MCF 10A (cell line): Measurements from ENCODE around the gene CCDC97. TPM values are rescaled to one million over a fixed set of nuclear protein-coding genes. Genes with fewer than 3 reads are reported as not detected.

Experiments
- BruUV-seq: library from RNA; stranded (reverse); fragments of 400-500 nt; replicated peaks from 2 replicates; lab custom pipeline; 2021; lab: Mats Ljungman, UMichigan
- CTCF ChIA-PET: fragments of 300-600 bp; sonication (Branson Sonifier 250); formaldehyde crosslinking; extraction: SDS; loops from one replicate; lab custom pipeline; 2021; ENCODE audit warnings: antibody characterized with exemption, inconsistent platforms; lab: Yijun Ruan, JAX
- POLR2A ChIA-PET: fragments of 300-600, 350-650 bp; sonication (Branson Sonifier 250); formaldehyde crosslinking; extraction: SDS; loops from one replicate; lab custom pipeline; 2020; ENCODE audit warnings: antibody characterized with exemption, inconsistent platforms; lab: Yijun Ruan, JAX
- DNase-seq: peaks from one replicate; pipeline ENCODE4 v3.0.0-alpha.2; 2018; ENCODE audit not compliant: unreplicated experiment
- H3K27ac Mint-ChIP-seq: one replicate; pipeline ENCODE4 v1.8.0; 2022; ENCODE audit warnings: mild to moderate bottlenecking, low read depth, mixed read lengths; ENCODE audit not compliant: unreplicated experiment
- H3K27me3 Mint-ChIP-seq: one replicate; pipeline ENCODE4 v1.8.0; 2022; ENCODE audit warnings: mixed read lengths; ENCODE audit not compliant: insufficient read depth, unreplicated experiment
- H3K36me3 Mint-ChIP-seq: one replicate; pipeline ENCODE4 v1.8.0; 2022; ENCODE audit warnings: mild to moderate bottlenecking, moderate library complexity, mixed read lengths; ENCODE audit not compliant: insufficient read depth, unreplicated experiment
- H3K4me1 Mint-ChIP-seq: one replicate; pipeline ENCODE4 v1.8.0; 2022; ENCODE audit warnings: mixed read lengths; ENCODE audit not compliant: insufficient read depth, unreplicated experiment
- H3K4me3 Mint-ChIP-seq: one replicate; pipeline ENCODE4 v1.8.0; 2022; ENCODE audit warnings: mild to moderate bottlenecking, moderate library complexity, mixed read lengths; ENCODE audit not compliant: unreplicated experiment
- H3K9me3 Mint-ChIP-seq: one replicate; pipeline ENCODE4 v1.8.0; 2022; ENCODE audit warnings: mixed read lengths; ENCODE audit not compliant: unreplicated experiment
- CTCF ChIP-seq: fragments of 200-600 bp; IDR thresholded peaks from one replicate; pipeline ENCODE4 v1.8.0; 2022; ENCODE audit warnings: antibody characterized with exemption, mild to moderate bottlenecking; ENCODE audit not compliant: unreplicated experiment
- intact Hi-C: fragments of 100-400 bp; cut with micrococcal nuclease; formaldehyde crosslinking; loops from 2 replicates; pipeline ENCODE4 v1.14.1; 2022
- total RNA-seq: library from RNA; stranded (reverse); gene quantifications from 2 replicates; pipeline ENCODE4 v1.2.3, GENCODE V29; 2022

Gene CCDC97
- total RNA-seq, 1 experiment from 2014 or later: 25.0 TPM

- Mint-ChIP-seq H3K4me3 (peak within 1 kb of the TSS; percentile 98), H3K27ac (peak within 1 kb of the TSS; percentile 100), H3K36me3 (peaks cover 6% of the 10 kb centered on the region), H3K27me3 (no peaks in the 10 kb centered on the region), H3K9me3 (no peaks in the 10 kb centered on the region), H3K4me1 (peaks cover 21% of the 10 kb centered on the region)
- ChIA-PET CTCF (interaction anchor here (0.6 to 4.2 kb wide), 8 partner anchors 9 to 851 kb away, joined by 3 to 34 read pairs (median 4); partner anchors contain the start of gene TGFB1), POLR2A (interaction anchor here (0.5 to 3.4 kb wide), 30 partner anchors 9 to 942 kb away, joined by 3 to 41 read pairs (median 5); partner anchors contain the start of genes BCKDHA, CCDC97, DMAC2 and EXOSC5)
- BruUV-seq: TSS peak; percentile 85
- peak; percentile 99 for DNase-seq
- TF ChIP-seq CTCF: no peak
- intact Hi-C loops: loop anchor here (1.0 kb wide), 1 partner anchor 33 kb away; the partner anchor contains the start of genes BCKDHA and EXOSC5
These were observed 54.0 kb downstream of the CCDC97 start, which contains the start of gene B9D2 for GRCh38 chr19:41363753-41364523. Gene B9D2, minus strand, starts transcription at chr19:41364149. Its CDS starts 630 bp downstream, at chr19:41363519.

- TF ChIP-seq CTCF: no peak
- H3K27me3 Mint-ChIP-seq: no peaks in the 10 kb centered on the region
- H3K27ac Mint-ChIP-seq: peak overlapping the region; percentile 100
- H3K4me3 Mint-ChIP-seq: peak overlapping the region; percentile 98
- no peaks in the 10 kb centered on the region for H3K9me3 Mint-ChIP-seq
- no peak for DNase-seq
- intact Hi-C loops: loop anchor here (1.0 kb wide), 1 partner anchor 33 kb away; the partner anchor contains the start of genes BCKDHA and EXOSC5
- H3K36me3 Mint-ChIP-seq: peaks cover 6% of the 10 kb centered on the region
- ChIA-PET CTCF (interaction anchor here (1.4 to 4.2 kb wide), 4 partner anchors 8 to 102 kb away, joined by 5 to 34 read pairs (median 6); partner anchors contain the start of gene TGFB1), POLR2A (interaction anchor here (0.5 to 3.4 kb wide), 22 partner anchors 11 to 943 kb away, joined by 3 to 41 read pairs (median 5); partner anchors contain the start of genes BCKDHA, CCDC97, DMAC2 and HNRNPUL1)
- peaks cover 21% of the 10 kb centered on the region for H3K4me1 Mint-ChIP-seq
- BruUV-seq: no TSS peak
These were observed 54.8 kb downstream of the CCDC97 start for GRCh38 chr19:41364524-41365391.

GRCh38 chr19:41366089-41366488 lies 56.1 kb downstream of the CCDC97 start:
- H3K9me3 Mint-ChIP-seq: no peaks in the 10 kb centered on the region
- no peak for DNase-seq
- ChIA-PET CTCF (interaction anchor here (0.5 to 4.2 kb wide), 6 partner anchors 12 to 117 kb away, joined by 3 to 34 read pairs (median 4); partner anchors contain the start of gene TGFB1), POLR2A (no interaction called here)
- BruUV-seq: no TSS peak
- peak overlapping the region; percentile 83 for H3K27ac Mint-ChIP-seq
- peaks cover 6% of the 10 kb centered on the region for H3K36me3 Mint-ChIP-seq
- intact Hi-C loops: no loop called here
- peak overlapping the region; percentile 46 for H3K4me3 Mint-ChIP-seq
- TF ChIP-seq CTCF: peak; percentile 9
- peaks cover 22% of the 10 kb centered on the region for H3K4me1 Mint-ChIP-seq
- no peaks in the 10 kb centered on the region for H3K27me3 Mint-ChIP-seq
